A673 (cell line): ENCODE results near the gene PIAS4.

ENCODE experiments used
- EZH2 ChIP-seq: fragments of 200-600 bp; sonication (generic); IDR thresholded peaks from 2 replicates; pipeline ENCODE4 v1.6.1; 2017; ENCODE audit warnings: borderline replicate concordance, low read depth, mild to moderate bottlenecking, mixed read lengths, antibody characterized with exemption, low read length; ENCODE audit not compliant: poor library complexity, severe bottlenecking
- TF ChIP-seq, protein P1 (sequence below): fragments of 300-800, 200-600 bp; sonication (generic); conservative IDR thresholded peaks from 2 replicates; pipeline ENCODE4 v1.5.1; 2017; ENCODE audit warnings: low read depth, mild to moderate bottlenecking, antibody characterized with exemption, low read length, moderate library complexity, mixed read lengths

DNA sequence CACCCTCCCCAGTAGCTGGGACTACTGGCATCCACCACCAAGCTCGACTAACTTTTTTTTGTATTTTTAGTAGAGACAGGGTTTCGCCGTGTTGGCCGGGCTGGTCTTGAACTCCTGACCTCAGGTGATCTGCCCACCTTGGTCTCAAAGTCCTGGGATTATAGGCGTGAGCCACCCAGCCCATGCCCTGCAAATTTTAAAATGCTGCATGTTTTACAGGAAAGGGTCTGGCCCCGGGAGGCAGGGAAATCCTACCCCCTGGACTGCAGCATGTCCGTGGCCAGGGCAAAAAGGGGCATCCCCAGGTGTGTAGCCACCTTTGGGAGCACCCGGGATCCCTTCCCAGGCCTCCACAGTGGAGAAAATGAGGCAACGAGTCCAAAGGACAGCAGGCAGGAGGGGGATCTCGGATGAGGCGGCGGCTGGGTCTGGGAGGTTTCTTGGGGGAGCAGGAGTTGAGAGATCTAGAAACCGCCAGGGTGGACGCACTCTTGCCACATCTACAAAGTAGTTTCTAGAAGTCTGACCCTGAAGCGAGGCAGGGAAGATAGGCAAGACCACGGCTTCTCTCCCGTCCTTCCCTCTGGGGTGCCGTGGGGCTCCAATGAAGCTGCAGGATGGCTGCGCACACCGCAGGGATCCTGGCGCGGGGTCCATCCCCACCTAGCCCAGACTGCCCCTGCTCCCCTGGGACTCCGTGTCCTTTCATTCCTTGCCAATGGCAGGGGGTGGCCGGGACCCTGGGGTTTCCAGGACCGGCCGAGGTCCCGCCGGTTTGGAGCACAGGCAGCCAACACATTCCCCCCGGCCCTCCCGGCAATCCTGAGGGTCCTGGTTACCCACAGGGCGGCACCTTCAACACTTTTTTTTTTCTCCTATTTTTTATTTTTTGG lies 80.5 kb downstream of the PIAS4 start:
- TF ChIP-seq, protein P1, sequence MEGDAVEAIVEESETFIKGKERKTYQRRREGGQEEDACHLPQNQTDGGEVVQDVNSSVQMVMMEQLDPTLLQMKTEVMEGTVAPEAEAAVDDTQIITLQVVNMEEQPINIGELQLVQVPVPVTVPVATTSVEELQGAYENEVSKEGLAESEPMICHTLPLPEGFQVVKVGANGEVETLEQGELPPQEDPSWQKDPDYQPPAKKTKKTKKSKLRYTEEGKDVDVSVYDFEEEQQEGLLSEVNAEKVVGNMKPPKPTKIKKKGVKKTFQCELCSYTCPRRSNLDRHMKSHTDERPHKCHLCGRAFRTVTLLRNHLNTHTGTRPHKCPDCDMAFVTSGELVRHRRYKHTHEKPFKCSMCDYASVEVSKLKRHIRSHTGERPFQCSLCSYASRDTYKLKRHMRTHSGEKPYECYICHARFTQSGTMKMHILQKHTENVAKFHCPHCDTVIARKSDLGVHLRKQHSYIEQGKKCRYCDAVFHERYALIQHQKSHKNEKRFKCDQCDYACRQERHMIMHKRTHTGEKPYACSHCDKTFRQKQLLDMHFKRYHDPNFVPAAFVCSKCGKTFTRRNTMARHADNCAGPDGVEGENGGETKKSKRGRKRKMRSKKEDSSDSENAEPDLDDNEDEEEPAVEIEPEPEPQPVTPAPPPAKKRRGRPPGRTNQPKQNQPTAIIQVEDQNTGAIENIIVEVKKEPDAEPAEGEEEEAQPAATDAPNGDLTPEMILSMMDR, result no peak
- no peak for TF ChIP-seq EZH2
